ENCODE measurements around the gene PLCB4. TPM values are rescaled to one million over a fixed set of nuclear protein-coding genes. Genes with fewer than 3 reads are reported as not detected.

Gene PLCB4
- total RNA-seq, 1 donor from 2014 or later = 20.6 TPM

DNA sequence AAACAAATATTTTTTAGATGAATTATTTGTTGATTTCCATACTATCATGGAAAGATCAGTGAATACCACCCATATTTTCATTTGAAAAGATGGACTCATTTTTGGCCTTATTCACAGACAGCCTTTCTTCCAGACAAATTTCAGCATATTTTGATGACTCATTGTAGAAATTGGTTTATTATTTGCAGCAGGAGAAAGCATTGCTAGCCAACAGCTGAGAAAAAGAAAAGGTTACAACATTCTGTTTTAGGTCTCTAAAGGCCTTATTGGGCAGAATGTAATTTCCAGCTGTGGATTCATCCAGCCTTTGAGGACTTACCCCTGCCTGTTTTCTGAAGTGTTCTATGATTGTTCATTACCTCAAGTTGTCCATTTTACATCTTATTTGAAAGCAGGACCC lies 201.9 kb downstream of the PLCB4 start:
- Histone ChIP-seq H3K36me3 (no peaks in the 10 kb centered on the region), H3K79me2 (ENCODE audit: low read depth) (no peaks in the 10 kb centered on the region), H2AFZ (replicated peaks) (no peak overlapping the region), H4K20me1 (ENCODE audit: low read depth) (no peaks in the 10 kb centered on the region), H3F3A (ENCODE audit: low read depth) (no peaks in the 10 kb centered on the region), H3K9ac (no peak overlapping the region), H3K4me1 (no peaks in the 10 kb centered on the region), H3K4me2 (no peak overlapping the region), H3K4me3 (no peak overlapping the region), H3K27me3 (no peaks in the 10 kb centered on the region), H3K27ac (no peak overlapping the region), H3K9me3 (ENCODE audit: low read depth) (no peaks in the 10 kb centered on the region)
- peaks cover 13% of the 10 kb centered on the region for H3K4me1 Mint-ChIP-seq
- H3K4me3 Mint-ChIP-seq = no peak overlapping the region
- TF ChIP-seq, protein P1, sequence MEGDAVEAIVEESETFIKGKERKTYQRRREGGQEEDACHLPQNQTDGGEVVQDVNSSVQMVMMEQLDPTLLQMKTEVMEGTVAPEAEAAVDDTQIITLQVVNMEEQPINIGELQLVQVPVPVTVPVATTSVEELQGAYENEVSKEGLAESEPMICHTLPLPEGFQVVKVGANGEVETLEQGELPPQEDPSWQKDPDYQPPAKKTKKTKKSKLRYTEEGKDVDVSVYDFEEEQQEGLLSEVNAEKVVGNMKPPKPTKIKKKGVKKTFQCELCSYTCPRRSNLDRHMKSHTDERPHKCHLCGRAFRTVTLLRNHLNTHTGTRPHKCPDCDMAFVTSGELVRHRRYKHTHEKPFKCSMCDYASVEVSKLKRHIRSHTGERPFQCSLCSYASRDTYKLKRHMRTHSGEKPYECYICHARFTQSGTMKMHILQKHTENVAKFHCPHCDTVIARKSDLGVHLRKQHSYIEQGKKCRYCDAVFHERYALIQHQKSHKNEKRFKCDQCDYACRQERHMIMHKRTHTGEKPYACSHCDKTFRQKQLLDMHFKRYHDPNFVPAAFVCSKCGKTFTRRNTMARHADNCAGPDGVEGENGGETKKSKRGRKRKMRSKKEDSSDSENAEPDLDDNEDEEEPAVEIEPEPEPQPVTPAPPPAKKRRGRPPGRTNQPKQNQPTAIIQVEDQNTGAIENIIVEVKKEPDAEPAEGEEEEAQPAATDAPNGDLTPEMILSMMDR (IDR thresholded peaks at IDR 0.05) = no peak
- no peak for TF ChIP-seq EZH2phosphoT487 (IDR thresholded peaks at IDR 0.05)
- TF ChIP-seq EZH2 (IDR thresholded peaks at IDR 0.05) = no peak
- no peak for DNase-seq (ENCODE audit: low spot score)
- H3K36me3 Mint-ChIP-seq = peaks cover 5% of the 10 kb centered on the region
- peaks cover 4% of the 10 kb centered on the region for H3K9me3 Mint-ChIP-seq
- H3K27me3 Mint-ChIP-seq (ENCODE audit: insufficient read depth, low read depth) = no peaks in the 10 kb centered on the region
- H3K27ac Mint-ChIP-seq = no peak overlapping the region

DNA sequence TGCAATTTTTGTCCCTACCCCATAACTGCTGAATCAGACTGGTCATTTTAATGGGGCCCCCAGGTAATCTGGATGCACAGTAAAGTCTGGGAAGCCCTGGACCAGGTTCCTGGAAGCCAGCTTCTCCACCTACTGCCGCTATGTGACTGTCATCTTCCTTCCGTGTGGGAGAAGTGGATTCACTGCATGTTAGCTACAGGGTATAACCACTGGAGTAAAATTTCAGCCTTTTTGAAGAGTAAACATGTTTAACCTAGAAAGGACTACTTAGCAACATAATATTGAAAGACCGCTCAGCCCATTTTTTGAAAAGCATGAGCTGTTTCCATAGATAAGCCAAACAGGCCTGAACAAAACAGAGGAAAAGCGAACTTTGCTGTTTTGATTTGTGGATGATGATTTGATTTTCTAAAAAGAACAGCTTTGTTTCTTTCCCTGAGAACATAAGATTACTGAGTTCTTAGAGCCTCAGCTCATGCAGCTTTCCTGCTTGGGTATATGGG lies 208.1 kb downstream of the PLCB4 start:
- H2AFZ ChIP-seq (replicated peaks) = no peak overlapping the region
- Mint-ChIP-seq H3K4me3 (no peak overlapping the region), H3K27me3 (ENCODE audit: insufficient read depth, low read depth) (no peaks in the 10 kb centered on the region), H3K9me3 (peaks cover 7% of the 10 kb centered on the region), H3K4me1 (peaks cover 26% of the 10 kb centered on the region), H3K36me3 (peaks cover 10% of the 10 kb centered on the region), H3K27ac (no peak overlapping the region)
- DNase-seq (ENCODE audit: low spot score) = no peak
- TF ChIP-seq, protein P1 (IDR thresholded peaks at IDR 0.05) = no peak
- no peak for TF ChIP-seq EZH2phosphoT487 (IDR thresholded peaks at IDR 0.05)
- no peak for TF ChIP-seq EZH2 (IDR thresholded peaks at IDR 0.05)
- no peak overlapping the region for H3K9ac ChIP-seq
- H3K4me3 ChIP-seq = no peak overlapping the region
- H3K36me3 ChIP-seq = no peaks in the 10 kb centered on the region
- H3K9me3 ChIP-seq (ENCODE audit: low read depth) = no peaks in the 10 kb centered on the region
- H4K20me1 ChIP-seq (ENCODE audit: low read depth) = no peaks in the 10 kb centered on the region
- H3K27me3 ChIP-seq = no peaks in the 10 kb centered on the region
- H3K27ac ChIP-seq = no peak overlapping the region
- H3K4me1 ChIP-seq = peaks cover 14% of the 10 kb centered on the region
- H3F3A ChIP-seq (ENCODE audit: low read depth) = no peaks in the 10 kb centered on the region
- no peaks in the 10 kb centered on the region for H3K79me2 ChIP-seq (ENCODE audit: low read depth)
- no peak overlapping the region for H3K4me2 ChIP-seq

DNA sequence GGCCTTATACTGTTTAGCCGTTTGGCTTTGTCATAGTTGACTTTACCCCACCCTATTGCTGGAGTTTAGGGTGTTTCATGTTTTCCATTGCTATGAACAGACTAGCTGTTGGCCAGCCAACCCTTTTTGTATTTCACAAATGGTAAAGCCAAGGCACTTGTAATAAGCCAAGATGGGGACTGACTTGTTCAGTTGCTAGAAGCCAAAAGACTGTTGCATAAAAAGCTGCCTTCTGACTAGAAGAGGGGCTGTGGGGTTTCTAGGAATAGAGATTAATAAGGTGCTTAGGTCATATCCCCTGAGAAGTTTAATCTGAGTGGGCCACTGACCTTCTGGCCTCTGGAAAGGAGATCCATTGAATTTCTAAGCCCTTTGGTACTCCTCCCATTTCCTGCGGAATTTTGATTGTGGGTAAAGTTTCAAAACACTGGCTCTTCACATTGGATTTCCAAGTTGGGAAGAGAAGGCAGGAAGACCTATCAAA lies 211.1 kb downstream of the PLCB4 start:
- H3K4me3 ChIP-seq = no peak overlapping the region
- H3K4me3 Mint-ChIP-seq = no peak overlapping the region

More for the DNA sequence above, 211.1 kb downstream of the PLCB4 start:
- H3K4me1 Mint-ChIP-seq = peaks cover 23% of the 10 kb centered on the region
- Histone ChIP-seq H4K20me1 (ENCODE audit: low read depth) (no peaks in the 10 kb centered on the region), H3K36me3 (no peaks in the 10 kb centered on the region), H3K4me2 (peak overlapping the region; percentile 34), H3K4me1 (peaks cover 14% of the 10 kb centered on the region), H3K79me2 (ENCODE audit: low read depth) (no peaks in the 10 kb centered on the region), H3F3A (ENCODE audit: low read depth) (no peaks in the 10 kb centered on the region), H2AFZ (replicated peaks) (no peak overlapping the region), H3K27me3 (no peaks in the 10 kb centered on the region), H3K9me3 (ENCODE audit: low read depth) (no peaks in the 10 kb centered on the region), H3K9ac (no peak overlapping the region), H3K27ac (no peak overlapping the region)
- H3K27me3 Mint-ChIP-seq (ENCODE audit: insufficient read depth, low read depth) = no peaks in the 10 kb centered on the region
- H3K36me3 Mint-ChIP-seq = peaks cover 8% of the 10 kb centered on the region
- peak; percentile 24 for DNase-seq (ENCODE audit: low spot score)
- H3K27ac Mint-ChIP-seq = no peak overlapping the region
- TF ChIP-seq, protein P1 (IDR thresholded peaks at IDR 0.05) = no peak
- TF ChIP-seq EZH2 (IDR thresholded peaks at IDR 0.05) (no peak), EZH2phosphoT487 (IDR thresholded peaks at IDR 0.05) (no peak)
- peaks cover 6% of the 10 kb centered on the region for H3K9me3 Mint-ChIP-seq
